Small intestine (tissue), 7 donors: ENCODE results near the gene CLP1. TPM values are rescaled to one million over a fixed set of nuclear protein-coding genes. Genes with fewer than 3 reads are reported as not detected.
"Not testable (repeated sequence)": the region's sequence is repeated elsewhere in the genome, so short reads cannot be mapped to it uniquely, and the experiment has no call there.

Source experiments
- DNase-seq, 2 donors: peaks; one replicate each; pipeline versions ENCODE4 v3.0.0 to v3.0.0-alpha.2; 2013
- FAIRE-seq: peaks from 2 replicates; lab custom pipeline; 2012; peaks lifted over from hg19 to GRCh38; lab: Jason Lieb, UNC
- H3K27ac ChIP-seq, 3 donors: one replicate each; pipeline ENCODE4 v1.5.1; 2013; ENCODE audit warnings: low read length in 2 of 3, mild to moderate bottlenecking in 2 of 3, control low read depth in 1 of 3, inconsistent platforms in 1 of 3, low read depth in 1 of 3, moderate library complexity in 1 of 3
- H3K27me3 ChIP-seq, 3 donors: one replicate each; pipeline ENCODE4 v1.6.1; 2013; ENCODE audit warnings: low read length in 3 of 3, inconsistent platforms in 1 of 3; ENCODE audit not compliant: control insufficient read depth in 3 of 3, insufficient read depth in 3 of 3
- H3K36me3 ChIP-seq, 3 donors: one replicate each; pipeline ENCODE4 v1.6.1; 2013; ENCODE audit warnings: low read length in 3 of 3, inconsistent platforms in 1 of 3, low read depth in 1 of 3, mild to moderate bottlenecking in 1 of 3, moderate library complexity in 1 of 3; ENCODE audit not compliant: control insufficient read depth in 3 of 3, insufficient read depth in 2 of 3
- H3K4me1 ChIP-seq, 3 donors: one replicate each; pipeline ENCODE4 v1.6.1; 2013; ENCODE audit warnings: low read length in 2 of 3, inconsistent platforms in 1 of 3, low read depth in 1 of 3, mild to moderate bottlenecking in 1 of 3, moderate library complexity in 1 of 3; ENCODE audit not compliant: control insufficient read depth in 3 of 3, insufficient read depth in 2 of 3
- H3K4me3 ChIP-seq, 3 donors: one replicate each; pipeline ENCODE4 v1.5.1; 2013; ENCODE audit warnings: low read length in 3 of 3, control low read depth in 1 of 3, inconsistent platforms in 1 of 3, low read depth in 1 of 3, mild to moderate bottlenecking in 1 of 3, moderate library complexity in 1 of 3
- H3K9me3 ChIP-seq, 2 donors: one replicate each; pipeline ENCODE4 v1.6.1; 2013; ENCODE audit warnings: low read depth in 1 of 2, low read length in 1 of 2; ENCODE audit not compliant: control insufficient read depth in 2 of 2, insufficient read depth in 1 of 2
- WGBS, 3 donors: extraction: QIAGEN DNeasy Blood & Tissue Kit; methylation state at CpG; one replicate each; pipeline ENCODE4 v1.1.7; 2013; 5-methylcytosine and 5-hydroxymethylcytosine counted together
- polyA plus RNA-seq, 4 donors: library from polyadenylated mRNA; stranded (reverse) in 3 of 4; unstranded in 1 of 4; fragments of 200-250 nt in 3 of 4; fragments of 120-200 nt in 1 of 4; gene quantifications; one replicate each; pipeline versions ENCODE4 v1.2.1 to v1.2.3, GENCODE V29; 2013
- donor health status: healthy with polysubstance abuse.
- donor health status: control.
- donor health status: control.
- donor health status: Bipolar disorder and iron deficiency.
- donor health status: healthy.

The CLP1 gene
- polyA plus RNA-seq, 4 donors: 10.3 to 14.7 (median 13.0) TPM

DNA sequence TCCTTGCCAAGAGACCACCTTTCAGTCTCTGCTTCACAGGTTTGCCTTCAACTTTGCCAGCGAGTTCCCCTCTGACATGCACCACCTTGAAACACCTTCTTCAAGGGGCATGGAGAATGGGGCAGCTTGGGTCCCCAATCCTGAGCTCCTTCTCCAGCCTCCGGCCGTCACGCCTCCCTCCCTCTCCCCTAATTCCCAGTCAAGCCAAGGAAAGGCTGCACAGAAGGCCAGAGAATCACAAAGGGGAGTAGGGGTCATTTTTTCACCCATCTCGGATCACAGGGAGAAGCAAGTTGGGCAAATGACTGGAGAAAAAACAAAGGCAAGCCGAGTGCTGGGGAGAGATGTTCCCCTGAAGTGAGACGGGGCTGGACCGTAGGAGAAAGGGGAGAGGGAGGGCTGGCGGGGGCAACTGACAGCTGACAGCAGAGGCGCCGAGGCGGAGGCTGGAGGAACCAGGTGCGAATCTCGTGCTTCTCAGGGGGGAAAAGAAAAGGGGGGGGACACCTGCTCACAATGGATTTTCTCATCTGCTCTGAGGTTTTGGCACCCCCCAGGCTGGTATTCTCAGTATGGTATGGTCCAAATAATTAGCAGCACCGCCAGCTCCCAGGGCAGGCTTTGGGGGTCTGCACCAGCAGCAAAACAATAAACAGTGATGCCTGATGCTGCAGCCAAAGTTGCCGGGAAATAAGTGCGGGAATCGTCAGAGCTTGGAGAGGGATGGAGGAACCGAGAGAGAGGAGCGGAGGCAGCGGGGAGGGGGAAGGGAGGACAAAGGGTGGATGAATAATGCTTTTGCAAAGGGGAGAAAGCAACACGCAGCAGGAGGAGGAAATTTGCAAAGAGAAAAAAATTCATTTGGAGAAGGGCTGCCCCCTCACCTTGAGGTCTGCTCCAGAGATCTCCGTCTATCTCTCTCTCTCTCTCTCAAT, 8.5 kb upstream of the CLP1 start:
- peaks cover 0 to 45% (median 0%) of the 10 kb centered on the region in 3 donors for H3K4me1 ChIP-seq
- no peaks in the 10 kb centered on the region for H3K36me3 ChIP-seq
- no peak for FAIRE-seq
- peak in 1 of 2 donors; percentile 16 for DNase-seq
- H3K4me3 ChIP-seq: peak overlapping the region in 2 of 3 donors; percentile 10 to 36
- no peaks in the 10 kb centered on the region for H3K9me3 ChIP-seq
- peaks cover 3 to 67% (median 29%) of the 10 kb centered on the region in 3 donors for H3K27me3 ChIP-seq
- no peak overlapping the region for H3K27ac ChIP-seq
- 3 to 6% (median 3%) methylated on average over 22 to 23 of the region's 23 CpGs for WGBS, 3 donors

DNA sequence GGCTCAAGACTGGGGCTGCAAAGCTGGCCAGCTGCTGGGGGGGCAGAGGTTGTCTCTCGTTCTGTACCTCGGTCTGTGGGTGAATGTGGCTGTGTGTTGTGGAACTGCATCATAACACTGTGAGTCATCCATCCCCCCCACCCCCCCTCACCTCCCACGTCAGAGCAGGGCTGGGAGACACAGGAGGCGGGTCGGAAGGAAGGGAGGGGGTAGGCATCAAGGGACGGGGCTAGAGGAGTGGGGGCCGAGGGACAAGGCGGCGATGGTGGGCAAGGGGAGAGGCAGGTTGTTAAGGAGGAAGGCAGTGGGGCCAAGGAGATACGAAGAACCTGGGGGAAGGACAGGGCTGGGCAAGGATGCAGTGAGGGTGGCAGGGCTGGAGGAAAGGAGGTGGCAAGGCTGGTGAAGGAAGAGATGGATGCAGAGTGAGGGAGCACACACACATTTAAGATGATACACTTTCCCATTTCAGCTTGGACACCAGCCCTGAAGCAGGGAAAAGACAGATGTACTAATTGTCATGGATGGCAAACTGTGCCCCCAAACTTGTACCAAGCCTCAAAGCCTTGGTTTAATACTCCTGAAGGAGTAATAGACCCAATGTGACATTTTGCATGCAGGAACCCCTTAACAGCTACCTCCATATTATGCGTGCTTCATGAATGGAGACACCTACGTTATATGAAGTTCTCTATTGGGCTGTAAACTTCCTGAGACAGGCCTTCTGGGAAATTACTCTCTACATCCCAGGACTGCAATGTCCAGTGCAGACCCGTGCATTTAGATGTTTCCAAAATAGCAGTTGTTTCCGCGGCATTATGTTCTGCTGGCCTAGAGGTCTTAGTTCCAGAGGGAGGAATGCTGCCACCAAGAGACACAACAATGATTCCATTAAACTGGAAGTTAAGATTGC, 7.5 kb upstream of the CLP1 start, which contains the start of gene YPEL4:
Gene YPEL4, minus strand, starts transcription at position 87 of the 913 bp plus-strand sequence. CDS start 2,805 bp downstream, outside the sequence.
- FAIRE-seq: no peak

DNA sequence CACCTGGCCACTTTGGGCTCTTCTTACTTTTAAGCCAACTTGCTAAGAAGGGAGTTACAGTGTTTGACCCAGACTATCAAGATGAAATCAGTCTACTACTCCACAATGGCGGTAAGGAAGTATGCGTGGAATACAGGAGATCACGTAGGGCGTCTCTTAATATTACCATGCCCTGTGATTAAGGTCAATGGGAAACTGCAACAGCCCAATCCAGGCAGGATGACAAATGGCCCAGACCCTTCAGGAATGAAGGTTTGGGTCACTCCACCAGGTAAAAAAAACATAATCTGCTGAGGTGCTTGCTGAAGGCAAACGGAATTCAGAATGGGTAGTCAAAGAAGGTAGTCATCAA, 6.8 kb upstream of the CLP1 start:
- H3K36me3 ChIP-seq: no peaks in the 10 kb centered on the region
- DNase-seq (no peak), FAIRE-seq (no peak)
- H3K9me3 ChIP-seq: no peaks in the 10 kb centered on the region
- peaks cover 3 to 64% (median 25%) of the 10 kb centered on the region in 3 donors for H3K27me3 ChIP-seq
- WGBS, 3 donors: 64 to 74% (median 65%) methylated on average over 5 of the region's 5 CpGs
- H3K4me1 ChIP-seq: peaks cover 0 to 38% (median 0%) of the 10 kb centered on the region in 3 donors
- H3K4me3 ChIP-seq: no peak overlapping the region
- no peak overlapping the region for H3K27ac ChIP-seq

More for the DNA sequence above, 7.5 kb upstream of the CLP1 start, which contains the start of gene YPEL4:
- peak; percentile 51 to 61 for DNase-seq
- no peaks in the 10 kb centered on the region for H3K36me3 ChIP-seq
- H3K4me3 ChIP-seq: peak within 1 kb of the TSS in 2 of 3 donors; percentile 10 to 36
- peak within 1 kb of the TSS in 2 of 3 donors; percentile 21 to 59 for H3K27ac ChIP-seq
- no peaks in the 10 kb centered on the region for H3K9me3 ChIP-seq
- peaks cover 3 to 67% (median 29%) of the 10 kb centered on the region in 3 donors for H3K27me3 ChIP-seq
- WGBS, 3 donors: 16 to 20% (median 17%) methylated on average over 15 of the region's 15 CpGs
- H3K4me1 ChIP-seq: peaks cover 0 to 41% (median 0%) of the 10 kb centered on the region in 3 donors

- Histone ChIP-seq H3K27me3 (peaks cover 3 to 57% (median 20%) of the 10 kb centered on the region in 3 donors), H3K36me3 (no peaks in the 10 kb centered on the region), H3K4me3 (no peak overlapping the region), H3K4me1 (peaks cover 0 to 31% (median 0%) of the 10 kb centered on the region in 3 donors), H3K9me3 (no peaks in the 10 kb centered on the region), H3K27ac (no peak overlapping the region)
- WGBS, 3 donors: 85 to 87% (median 85%) methylated on average over 7 of the region's 7 CpGs
- FAIRE-seq: no peak
- no peak for DNase-seq
Observed at GRCh38 chr11:57651408-57651807, 6.2 kb upstream of the CLP1 start.

DNA sequence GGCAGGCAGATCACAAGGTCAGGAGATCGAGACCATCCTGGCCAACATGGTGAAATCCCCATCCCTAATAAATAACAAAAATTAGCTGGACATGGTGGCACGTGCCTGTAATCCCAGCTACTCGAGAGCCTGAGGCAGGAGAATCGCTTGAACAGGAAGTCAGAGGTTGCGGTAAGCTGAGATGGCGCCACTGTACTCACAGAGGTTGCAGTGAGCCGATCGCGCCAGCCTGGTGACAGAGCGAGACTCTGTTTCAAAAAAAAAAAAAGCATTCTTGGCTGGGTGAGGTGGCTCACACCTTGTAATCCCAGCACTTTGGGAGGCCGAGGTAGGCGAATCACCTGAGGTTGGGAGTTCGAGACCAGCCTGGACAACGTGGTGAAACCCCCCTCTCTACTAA, 5.3 kb upstream of the CLP1 start:
- not testable (repeated sequence) for H3K36me3 ChIP-seq, H3K9me3 ChIP-seq, H3K4me3 ChIP-seq, H3K27ac ChIP-seq, FAIRE-seq, DNase-seq
- H3K27me3 ChIP-seq: peaks cover 0 to 49% (median 12%) of the 10 kb centered on the region in 3 donors
- peaks cover 0 to 23% (median 0%) of the 10 kb centered on the region in 3 donors for H3K4me1 ChIP-seq
- 80 to 82% (median 80%) methylated on average over 14 of the region's 14 CpGs for WGBS, 3 donors

DNA sequence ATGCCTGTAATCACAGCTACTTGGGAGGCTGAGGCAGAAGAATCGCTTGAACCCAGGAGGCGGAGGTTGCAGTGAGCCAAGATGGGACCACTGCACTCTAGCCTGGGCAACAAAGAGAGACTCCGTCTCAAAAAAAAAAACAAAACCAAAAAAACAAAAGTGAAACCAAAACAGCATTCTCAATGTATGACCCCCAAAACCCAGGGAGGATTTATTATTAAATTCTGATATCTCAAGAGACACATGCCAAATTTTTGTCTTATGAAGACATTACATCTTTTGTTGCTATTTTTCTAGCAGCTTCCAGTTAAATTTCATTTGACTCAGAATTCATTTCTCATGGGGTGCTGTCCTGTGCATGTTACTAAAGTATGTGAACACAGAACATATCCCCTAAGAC, 4.9 kb upstream of the CLP1 start:
- peaks cover 0 to 18% (median 0%) of the 10 kb centered on the region in 3 donors for H3K4me1 ChIP-seq
- no peak for FAIRE-seq
- DNase-seq: no peak
- H3K27me3 ChIP-seq: peaks cover 0 to 45% (median 8%) of the 10 kb centered on the region in 3 donors
- WGBS, 3 donors: 67 to 82% (median 75%) methylated on average over 3 of the region's 3 CpGs
- H3K9me3 ChIP-seq: no peaks in the 10 kb centered on the region
- H3K36me3 ChIP-seq: no peaks in the 10 kb centered on the region
- H3K4me3 ChIP-seq: no peak overlapping the region
- H3K27ac ChIP-seq: no peak overlapping the region

DNA sequence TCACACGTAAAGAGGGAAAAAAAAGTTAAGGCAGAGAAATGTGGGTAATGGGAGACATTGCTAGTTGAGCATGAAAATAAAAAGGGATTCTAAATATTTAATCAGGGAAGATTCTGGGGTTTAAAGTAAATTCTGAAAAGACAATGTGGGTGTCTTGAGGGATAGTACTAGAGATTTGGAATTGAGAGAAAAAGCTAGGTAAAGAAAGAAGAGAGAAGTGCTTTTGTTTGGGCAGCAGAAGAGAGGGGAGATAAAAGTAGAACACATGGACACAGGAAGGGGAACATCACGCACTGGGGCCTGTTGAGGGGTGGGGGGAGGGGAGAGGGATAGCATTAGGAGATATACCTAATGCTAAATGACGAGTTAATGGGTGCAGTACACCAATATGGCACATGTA, 4.4 kb upstream of the CLP1 start:
- no peaks in the 10 kb centered on the region for H3K36me3 ChIP-seq
- H3K4me3 ChIP-seq: no peak overlapping the region
- WGBS, 3 donors: 45 to 73% (median 69%) methylated on average over 3 of the region's 3 CpGs
- DNase-seq (no peak), FAIRE-seq (no peak)
- H3K27ac ChIP-seq: no peak overlapping the region
- H3K27me3 ChIP-seq: peaks cover 0 to 40% (median 8%) of the 10 kb centered on the region in 3 donors
- peaks cover 0 to 14% (median 0%) of the 10 kb centered on the region in 3 donors for H3K4me1 ChIP-seq
- no peaks in the 10 kb centered on the region for H3K9me3 ChIP-seq

DNA sequence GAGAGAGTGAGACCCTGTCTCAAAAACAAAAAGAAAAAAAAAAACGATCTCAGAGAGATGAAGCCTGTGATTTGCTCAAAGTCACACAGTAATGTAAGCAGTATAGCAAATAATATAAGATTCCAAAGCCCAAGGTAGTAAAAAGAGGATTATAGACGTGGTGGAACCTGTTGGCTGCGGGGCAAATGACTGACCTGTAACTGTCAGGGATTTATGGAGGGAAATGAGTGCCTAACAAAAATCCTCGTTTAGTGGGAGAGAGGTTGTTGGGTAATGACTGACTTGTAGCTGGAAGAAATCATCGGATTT, 723 bp upstream of the CLP1 start:
- no peak for FAIRE-seq
- WGBS, 3 donors: 5 to 18% (median 14%) methylated on average over 5 of the region's 5 CpGs

More for the DNA sequence above, 723 bp upstream of the CLP1 start:
- Histone ChIP-seq H3K4me1 (peaks cover 0 to 7% (median 0%) of the 10 kb centered on the region in 3 donors), H3K27ac (peak overlapping the region; percentile 71 to 97 (median 82)), H3K4me3 (peak overlapping the region in 2 of 3 donors; percentile 50 to 56), H3K9me3 (no peaks in the 10 kb centered on the region), H3K36me3 (peaks cover 4 to 21% (median 5%) of the 10 kb centered on the region in 3 donors), H3K27me3 (peaks cover 0 to 5% (median 0%) of the 10 kb centered on the region in 3 donors)
- no peak for DNase-seq
